SU-DHL-6 (cell line): ENCODE measurements around the gene EEF2.
"Not testable (repeated sequence)": the region's sequence is repeated elsewhere in the genome, so short reads cannot be mapped to it uniquely, and the experiment has no call there.

ENCODE experiments used
- H2AFZ ChIP-seq: fragments of 200-600 bp; sonication (generic); 2 replicates; pipeline ENCODE4 v1.6.1; 2014; ENCODE audit warnings: low read depth, mild to moderate bottlenecking, moderate library complexity, mixed read lengths, antibody characterized with exemption, low read length; ENCODE audit not compliant: severe bottlenecking
- H3F3A ChIP-seq: fragments of 200-600 bp; shearing (Covaris generic); 2 replicates; pipeline ENCODE4 v1.6.0; 2016; ENCODE audit warnings: antibody characterized with exemption, mild to moderate bottlenecking; ENCODE audit not compliant: insufficient read depth
- H3K27ac ChIP-seq: fragments of 200-600 bp; sonication (generic); 2 replicates; pipeline ENCODE4 v1.5.1; 2016; ENCODE audit warnings: low read depth, mild to moderate bottlenecking, low read length, moderate library complexity, mixed read lengths
- H3K27me3 ChIP-seq: fragments of 200-600 bp; sonication (generic), shearing (Covaris generic); 2 replicates; pipeline ENCODE4 v1.6.0; 2014; ENCODE audit warnings: mild to moderate bottlenecking, low read length
- H3K36me3 ChIP-seq: fragments of 200-600 bp; sonication (generic); 2 replicates; pipeline ENCODE4 v1.6.1; 2014; ENCODE audit warnings: mild to moderate bottlenecking, low read length, mixed read lengths
- H3K4me2 ChIP-seq: fragments of 300-600, 200-600 bp; shearing (Covaris generic), sonication (generic); 2 replicates; pipeline ENCODE4 v1.6.0; 2014; ENCODE audit warnings: low read length, low read depth, mild to moderate bottlenecking; ENCODE audit not compliant: poor library complexity, severe bottlenecking
- H3K4me3 ChIP-seq: fragments of 200-600 bp; sonication (generic); 2 replicates; pipeline ENCODE4 v1.5.1; 2014; ENCODE audit warnings: antibody characterized with exemption, low read length, mild to moderate bottlenecking, mixed read lengths; ENCODE audit not compliant: insufficient read depth, poor library complexity, severe bottlenecking
- H3K79me2 ChIP-seq: fragments of 200-600 bp; sonication (generic); 2 replicates; pipeline ENCODE4 v1.6.1; 2014; ENCODE audit warnings: mild to moderate bottlenecking, low read length, moderate library complexity; ENCODE audit not compliant: insufficient read depth
- H3K9ac ChIP-seq: fragments of 200-600 bp; sonication (generic); 2 replicates; pipeline ENCODE4 v1.7.0; 2014; ENCODE audit warnings: mild to moderate bottlenecking, low read length
- H3K9me2 ChIP-seq: fragments of 200-600 bp; sonication (generic); replicated peaks from 2 replicates; pipeline ENCODE4 v1.6.1; 2014; ENCODE audit warnings: low read length; ENCODE audit not compliant: insufficient read depth
- H3K9me3 ChIP-seq: fragments of 200-600 bp; sonication (generic); 2 replicates; pipeline ENCODE4 v1.6.1; 2014; ENCODE audit warnings: low read length, mixed read lengths; ENCODE audit not compliant: insufficient read depth
- H4K20me1 ChIP-seq: fragments of 200-600 bp; sonication (generic); 2 replicates; pipeline ENCODE4 v1.6.1; 2014; ENCODE audit warnings: low read depth, mild to moderate bottlenecking, antibody characterized with exemption, low read length, moderate library complexity, mixed read lengths
- CTCF ChIP-seq: fragments of 200-600 bp; sonication (generic); IDR thresholded peaks from one replicate; pipeline ENCODE4 v1.5.1; 2017; ENCODE audit warnings: antibody characterized with exemption, mild to moderate bottlenecking, low read length, moderate library complexity; ENCODE audit not compliant: insufficient read depth, poor library complexity, severe bottlenecking
- EZH2phosphoT487 ChIP-seq: fragments of 200-600 bp; sonication (generic), shearing (Covaris generic); conservative IDR thresholded peaks from 2 replicates; pipeline ENCODE4 v1.6.1; 2018; ENCODE audit warnings: mild to moderate bottlenecking, antibody characterized with exemption, low read length, moderate library complexity, mixed read lengths

Gene EEF2

DNA sequence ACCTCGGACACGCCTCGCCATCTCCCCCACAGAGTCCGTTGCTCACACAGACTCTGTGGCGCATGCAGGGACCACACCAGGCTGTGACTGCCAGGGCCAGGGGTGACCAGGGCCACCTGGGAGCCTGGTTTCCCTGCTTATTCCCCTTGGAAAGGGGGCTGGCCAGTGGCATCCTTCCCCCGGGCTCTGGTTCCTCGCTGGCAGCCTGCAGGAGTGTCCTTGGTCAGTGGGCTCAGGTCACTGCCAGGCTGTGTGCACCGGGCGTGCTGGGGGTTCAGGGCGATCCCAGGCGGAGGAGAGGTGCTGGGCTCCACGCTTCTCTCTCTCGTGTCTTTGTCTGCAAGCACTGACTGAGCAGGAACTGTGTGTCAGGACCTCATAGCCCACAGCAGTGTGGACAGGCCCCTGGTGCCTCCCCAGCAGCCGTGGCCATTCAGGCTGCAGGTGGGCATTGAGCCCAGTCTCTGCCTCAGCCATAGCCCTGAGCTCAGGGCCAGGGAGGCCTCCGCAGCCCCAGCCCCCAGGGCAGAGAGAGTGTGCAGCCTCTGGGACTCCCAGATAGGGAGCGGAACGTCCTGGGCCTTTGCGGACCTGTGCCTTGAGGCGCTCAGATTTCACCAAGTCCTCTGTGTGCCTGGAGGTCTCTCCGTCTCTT is 28.8 kb upstream of the EEF2 start:
- Histone ChIP-seq H2AFZ (no peak overlapping the region), H3K27ac (no peak overlapping the region), H3K79me2 (peaks cover 43% of the 10 kb centered on the region), H3F3A (no peaks in the 10 kb centered on the region), H3K9ac (no peak overlapping the region), H3K4me3 (no peak overlapping the region), H3K9me2 (no peaks in the 10 kb centered on the region), H3K36me3 (no peaks in the 10 kb centered on the region), H3K9me3 (no peaks in the 10 kb centered on the region), H3K4me2 (no peak overlapping the region), H4K20me1 (no peaks in the 10 kb centered on the region), H3K27me3 (no peaks in the 10 kb centered on the region)
- TF ChIP-seq EZH2phosphoT487 = no peak
- TF ChIP-seq CTCF = no peak

DNA sequence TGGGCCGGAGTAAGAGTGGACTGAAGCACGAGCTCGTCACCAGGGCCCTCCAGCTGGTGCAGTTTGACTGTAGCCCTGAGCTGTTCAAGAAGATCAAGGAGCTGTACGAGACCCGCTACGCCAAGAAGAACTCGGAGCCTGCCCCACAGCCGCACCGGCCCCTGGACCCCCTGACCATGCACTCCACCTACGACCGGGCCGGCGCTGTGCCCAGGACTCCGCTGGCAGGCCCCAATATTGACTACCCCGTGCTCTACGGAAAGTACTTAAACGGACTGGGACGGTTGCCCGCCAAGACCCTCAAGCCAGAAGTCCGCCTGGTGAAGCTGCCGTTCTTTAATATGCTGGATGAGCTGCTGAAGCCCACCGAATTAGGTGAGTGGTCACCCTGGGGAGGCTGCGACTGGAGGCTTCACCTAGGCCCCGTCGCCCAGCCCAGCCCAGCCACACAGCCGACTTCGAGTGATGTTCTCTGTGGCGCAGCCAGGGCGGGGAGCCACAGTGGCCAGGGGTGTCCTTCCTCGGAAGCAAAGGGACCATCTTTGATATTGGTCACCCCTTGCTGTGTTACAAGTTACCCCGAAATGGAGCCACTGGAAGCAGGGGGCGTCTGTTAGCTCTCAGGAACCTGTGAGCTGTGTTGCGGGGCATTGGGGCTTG is 27.8 kb upstream of the EEF2 start:
- H3K79me2 ChIP-seq = peaks cover 47% of the 10 kb centered on the region

GRCh38 chr19:4012092-4012974 is 27.1 kb upstream of the EEF2 start:
- no peaks in the 10 kb centered on the region for H3K9me2 ChIP-seq
- no peaks in the 10 kb centered on the region for H3K9me3 ChIP-seq
- H3K36me3 ChIP-seq = no peaks in the 10 kb centered on the region
- no peaks in the 10 kb centered on the region for H3K27me3 ChIP-seq
- no peak overlapping the region for H3K27ac ChIP-seq
- no peak overlapping the region for H3K4me2 ChIP-seq
- peaks cover 48% of the 10 kb centered on the region for H3K79me2 ChIP-seq
- no peak overlapping the region for H3K4me3 ChIP-seq
- no peak overlapping the region for H3K9ac ChIP-seq
- no peaks in the 10 kb centered on the region for H4K20me1 ChIP-seq
- no peak overlapping the region for H2AFZ ChIP-seq
- no peak for TF ChIP-seq CTCF
- no peak for TF ChIP-seq EZH2phosphoT487
- H3F3A ChIP-seq = no peaks in the 10 kb centered on the region

More for the DNA sequence above, 27.8 kb upstream of the EEF2 start:
- Histone ChIP-seq H3K4me2 (no peak overlapping the region), H3K9me2 (no peaks in the 10 kb centered on the region), H3K9me3 (no peaks in the 10 kb centered on the region), H3K27ac (no peak overlapping the region), H3F3A (no peaks in the 10 kb centered on the region), H4K20me1 (no peaks in the 10 kb centered on the region), H3K27me3 (no peaks in the 10 kb centered on the region), H3K9ac (no peak overlapping the region), H2AFZ (no peak overlapping the region), H3K36me3 (no peaks in the 10 kb centered on the region), H3K4me3 (no peak overlapping the region)
- TF ChIP-seq EZH2phosphoT487 (no peak), CTCF (no peak)

DNA sequence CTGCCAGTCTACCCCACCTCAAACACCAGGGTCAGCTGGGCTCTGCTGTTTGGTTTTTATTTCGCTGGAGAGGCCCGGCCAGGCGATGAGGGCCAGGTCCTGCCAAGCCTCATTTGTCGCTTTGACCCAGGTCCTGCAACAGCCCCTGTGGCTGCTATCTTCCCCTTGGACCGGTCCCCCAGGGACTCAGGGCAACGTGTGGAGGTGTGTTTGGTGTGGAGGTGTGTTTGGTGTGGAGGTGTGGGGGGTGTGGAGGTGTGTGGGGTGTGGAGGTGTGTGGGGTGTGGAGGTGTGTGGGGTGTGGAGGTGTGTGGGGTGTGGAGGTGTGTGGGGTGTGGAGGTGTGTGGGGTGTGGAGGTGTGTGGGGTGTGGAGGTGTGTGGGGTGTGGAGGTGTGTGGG is 26.2 kb upstream of the EEF2 start:
- H3K4me2 ChIP-seq, H3K27ac ChIP-seq, H3K4me3 ChIP-seq, H4K20me1 ChIP-seq, H3K9me2 ChIP-seq, H3K36me3 ChIP-seq, H3K27me3 ChIP-seq, H3F3A ChIP-seq, H3K9ac ChIP-seq, H3K9me3 ChIP-seq, H2AFZ ChIP-seq: not testable (repeated sequence)
- peaks cover 48% of the 10 kb centered on the region for H3K79me2 ChIP-seq
